NCI-H774 (cell line): ENCODE results near the gene G6PD.
A peak's percentile ranks its signal among the peaks of the same experiment; 100 is the strongest.
"Not testable (repeated sequence)": the region's sequence is repeated elsewhere in the genome, so short reads cannot be mapped to it uniquely, and the experiment has no call there.

ENCODE experiments used
- DNase-seq: peaks from one replicate; lab custom pipeline; 2025; lab: John Stamatoyannopoulos, UW

G6PD gene

GRCh38 chrX:154546354-154547244 is at the start of gene G6PD:
G6PD (minus strand) TSS chrX:154546846; CDS start chrX:154546155, 691 bp downstream.
- peak; percentile 80 for DNase-seq

- no peak for DNase-seq
Observed at GRCh38 chrX:154595559-154596249, 49.1 kb upstream of the G6PD start.

GRCh38 chrX:154594491-154594890 is 47.8 kb upstream of the G6PD start:
- no peak for DNase-seq

GRCh38 chrX:154593201-154593600 is 46.6 kb upstream of the G6PD start:
- DNase-seq = no peak

GRCh38 chrX:154592505-154592904 is 45.9 kb upstream of the G6PD start:
- no peak for DNase-seq

GRCh38 chrX:154590415-154590814 is 43.8 kb upstream of the G6PD start:
- DNase-seq = not testable (repeated sequence)

- not testable (repeated sequence) for DNase-seq
Observed at GRCh38 chrX:154584585-154585183, 38.0 kb upstream of the G6PD start, which contains the start of gene CTAG1A. CTAG1A (plus strand) TSS chrX:154585133; CDS start chrX:154585207, 74 bp downstream.

GRCh38 chrX:154582994-154583393 is 36.3 kb upstream of the G6PD start:
- DNase-seq = not testable (repeated sequence)

GRCh38 chrX:154575076-154575475 is 28.4 kb upstream of the G6PD start:
- DNase-seq = not testable (repeated sequence)

- not testable (repeated sequence) for DNase-seq
Observed at GRCh38 chrX:154573061-154573460, 26.4 kb upstream of the G6PD start.

GRCh38 chrX:154570361-154570760 is 23.7 kb upstream of the G6PD start:
- not testable (repeated sequence) for DNase-seq

- DNase-seq = not testable (repeated sequence)
Observed at GRCh38 chrX:154562295-154562694, 15.6 kb upstream of the G6PD start.

- not testable (repeated sequence) for DNase-seq
Observed at GRCh38 chrX:154560326-154560725, 13.7 kb upstream of the G6PD start.

GRCh38 chrX:154558896-154559295 is 12.2 kb upstream of the G6PD start:
- not testable (repeated sequence) for DNase-seq

- not testable (repeated sequence) for DNase-seq
Observed at GRCh38 chrX:154558060-154558690, 11.5 kb upstream of the G6PD start.

GRCh38 chrX:154552112-154552806 is 5.6 kb upstream of the G6PD start:
- not testable (repeated sequence) for DNase-seq

GRCh38 chrX:154549766-154550165 is 3.1 kb upstream of the G6PD start:
- no peak for DNase-seq

GRCh38 chrX:154548028-154548316 is 1.3 kb upstream of the G6PD start:
- no peak for DNase-seq

GRCh38 chrX:154547245-154548027 is 790 bp upstream of the G6PD start, which contains the start of gene IKBKG:
IKBKG (plus strand) TSS chrX:154547620; CDS start chrX:154552003, 4,383 bp downstream.
- DNase-seq = peak; percentile 86

GRCh38 chrX:154545673-154546274 is 872 bp downstream of the G6PD start:
- DNase-seq = no peak
